MV-4-11 (cell line): ENCODE results near the gene GP9.
"Not testable (repeated sequence)": the region's sequence is repeated elsewhere in the genome, so short reads cannot be mapped to it uniquely, and the experiment has no call there.

Source experiments
- DNase-seq: peaks from one replicate; lab custom pipeline; 2025; lab: John Stamatoyannopoulos, UW

The GP9 gene

DNA sequence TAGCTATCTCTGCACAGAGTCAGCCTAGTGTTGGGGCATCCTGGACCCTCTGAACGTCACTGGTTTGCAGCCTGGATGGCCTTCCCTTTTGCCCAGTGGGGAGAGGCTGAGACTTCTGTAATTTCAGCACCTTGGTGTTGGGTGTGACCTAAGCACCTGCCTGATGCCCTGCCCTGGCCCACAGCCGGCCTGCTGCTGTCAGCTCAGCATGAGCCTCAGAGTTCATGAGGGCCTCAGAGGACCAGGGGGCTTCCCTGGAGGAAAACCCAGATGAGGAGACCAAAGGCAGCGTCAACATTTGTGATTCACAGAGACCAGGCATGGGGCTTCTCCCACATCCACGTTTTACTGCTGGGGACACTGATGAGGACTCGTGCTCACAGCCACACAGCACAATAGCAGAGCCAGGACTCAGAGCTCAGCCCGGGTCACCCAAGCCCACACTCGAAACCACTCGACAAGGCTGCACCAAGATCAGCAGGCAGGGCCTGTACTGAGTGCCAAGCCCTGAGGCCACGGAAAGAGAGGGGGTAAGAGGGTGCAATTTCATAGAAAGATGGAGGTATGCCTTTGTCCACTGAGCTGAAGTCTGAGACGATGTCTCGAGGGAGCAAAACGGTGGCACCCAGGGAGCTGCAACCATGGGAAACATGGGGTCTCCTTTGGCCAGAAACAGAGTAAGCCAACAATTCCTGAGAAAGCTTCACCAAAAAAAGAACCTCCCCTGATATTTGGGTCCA, 9.9 kb upstream of the GP9 start:
- no peak for DNase-seq

DNA sequence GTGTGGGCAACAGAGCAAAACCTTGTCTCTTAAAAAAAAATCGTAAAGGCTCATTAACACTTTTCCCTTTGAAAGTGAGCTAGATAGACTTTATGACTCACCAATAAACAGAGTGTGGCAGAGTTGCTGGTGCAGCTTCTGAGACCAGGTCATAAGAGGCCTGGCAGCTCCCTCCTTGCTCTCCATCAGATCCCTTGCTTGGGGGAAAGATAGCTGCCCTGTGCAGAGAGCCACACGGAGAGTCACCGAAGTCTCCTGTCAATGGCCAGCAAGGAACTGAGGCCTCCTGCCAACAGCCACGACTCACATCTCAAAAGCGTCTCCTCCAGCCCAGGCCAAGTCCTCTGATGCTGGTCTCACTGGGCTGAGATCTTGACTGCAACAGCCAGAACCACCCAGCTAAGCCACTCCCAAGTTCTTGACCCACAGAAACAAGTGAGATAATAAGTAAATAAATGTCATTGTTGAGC, 8.7 kb upstream of the GP9 start:
- no peak for DNase-seq

DNA sequence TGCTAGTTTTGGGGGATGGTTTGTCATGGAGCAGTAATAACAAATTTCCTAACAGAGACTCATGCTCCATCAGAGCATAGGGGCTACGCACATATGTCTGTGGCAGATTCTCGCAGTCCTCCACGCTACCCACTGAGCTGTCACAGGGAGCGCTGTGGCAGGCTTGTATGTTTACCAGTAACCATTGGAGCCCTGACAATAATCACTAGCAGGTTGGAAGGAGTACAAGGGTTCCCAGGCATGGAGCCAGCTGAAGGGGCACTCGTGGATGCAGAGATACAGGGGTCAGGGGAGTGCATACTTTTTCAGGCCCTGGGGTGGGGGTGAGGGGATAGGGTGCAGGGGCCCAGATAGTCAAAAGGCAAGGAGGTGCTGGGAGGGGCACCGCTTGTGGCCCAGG, 7.9 kb upstream of the GP9 start:
- DNase-seq, result no peak

- no peak for DNase-seq
Observed at GRCh38 chr3:129054605-129055104, 5.9 kb upstream of the GP9 start.

DNA sequence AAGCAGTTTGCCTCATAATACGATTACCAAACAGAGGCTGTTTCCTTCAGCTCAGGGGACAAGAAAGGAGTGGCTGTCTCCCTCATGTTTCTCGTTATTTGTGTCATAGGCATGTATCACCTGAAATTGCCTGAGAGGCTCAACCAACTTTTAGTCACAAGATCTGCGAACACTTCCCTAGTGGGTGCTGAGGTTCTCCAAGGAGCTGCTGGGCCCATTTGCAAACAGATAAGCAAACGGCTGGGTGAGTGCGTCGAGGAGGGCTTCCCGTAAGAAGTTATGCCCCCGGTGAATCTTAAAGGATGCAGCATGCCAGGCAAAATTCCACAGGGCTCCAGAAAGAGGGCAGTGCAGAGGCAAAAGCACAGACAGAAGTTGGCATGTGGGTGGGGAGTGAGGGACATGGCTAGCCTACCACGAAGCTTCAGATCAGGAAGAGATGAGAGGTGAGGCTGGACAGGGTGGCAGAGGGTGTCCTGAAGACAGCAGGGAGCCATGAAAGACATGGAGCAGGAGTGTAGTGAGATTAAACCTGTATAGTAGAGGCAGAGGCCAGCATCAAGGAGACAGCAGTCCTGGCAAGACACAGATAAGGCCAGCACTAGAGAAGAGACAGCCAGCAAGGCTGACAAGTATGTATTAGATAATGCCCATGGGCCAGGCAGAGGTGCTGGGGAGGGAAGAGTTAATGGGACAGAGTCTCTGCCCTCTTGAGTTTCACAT, 4.0 kb upstream of the GP9 start:
- no peak for DNase-seq

DNA sequence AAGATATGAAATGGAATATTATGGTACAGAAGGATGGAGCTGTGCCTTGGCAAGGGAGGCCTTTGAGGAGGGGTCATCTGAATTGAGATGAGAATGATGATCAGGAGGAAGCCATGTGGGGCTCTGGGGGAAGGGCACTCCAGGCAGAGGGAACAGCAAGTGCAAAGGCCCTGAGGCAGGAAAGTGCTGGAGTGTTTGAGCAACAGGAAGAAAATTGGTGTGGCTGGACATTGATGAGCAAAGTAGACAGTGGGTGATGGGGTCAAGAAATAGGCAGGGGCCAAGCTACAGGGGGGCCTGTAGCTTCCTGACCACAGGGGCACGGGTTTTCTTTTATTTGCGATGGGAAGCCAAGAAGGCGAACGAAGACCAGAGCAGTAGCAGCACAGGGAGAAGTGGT, 3.3 kb upstream of the GP9 start:
- no peak for DNase-seq

- DNase-seq, result no peak
Observed at GRCh38 chr3:129058441-129059200, 2.0 kb upstream of the GP9 start.

DNA sequence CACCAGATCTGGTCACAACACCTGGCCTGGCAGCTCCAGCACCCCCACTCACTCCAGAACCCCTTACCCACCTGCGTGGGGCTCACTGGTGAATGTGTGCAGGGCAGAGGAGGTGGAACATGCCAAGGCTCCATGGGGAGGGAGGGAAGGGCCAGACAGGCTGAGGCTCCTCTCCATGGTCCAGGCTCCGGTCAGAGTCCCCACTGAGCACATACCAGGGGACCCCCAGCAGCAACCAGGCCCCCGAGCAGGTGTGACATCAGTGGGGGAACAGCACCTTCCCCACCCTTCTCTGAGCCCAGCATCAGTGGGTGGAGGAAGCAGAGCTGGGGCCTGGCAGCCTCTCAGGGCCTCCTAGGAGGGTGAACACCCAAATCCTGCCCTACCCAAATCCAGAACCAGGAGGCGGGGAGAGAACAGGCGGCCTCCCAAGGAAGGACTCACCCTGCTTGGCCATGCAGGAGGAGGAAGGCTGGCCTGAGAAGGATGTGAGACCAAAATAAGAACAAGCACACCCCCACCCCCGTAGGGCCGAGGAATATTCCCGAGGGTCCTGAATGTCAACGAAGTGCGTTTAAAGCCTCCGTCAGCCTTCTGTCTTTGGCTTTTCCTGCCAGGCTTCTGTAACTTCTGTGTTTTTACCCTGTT, 1.1 kb upstream of the GP9 start:
- no peak for DNase-seq

DNA sequence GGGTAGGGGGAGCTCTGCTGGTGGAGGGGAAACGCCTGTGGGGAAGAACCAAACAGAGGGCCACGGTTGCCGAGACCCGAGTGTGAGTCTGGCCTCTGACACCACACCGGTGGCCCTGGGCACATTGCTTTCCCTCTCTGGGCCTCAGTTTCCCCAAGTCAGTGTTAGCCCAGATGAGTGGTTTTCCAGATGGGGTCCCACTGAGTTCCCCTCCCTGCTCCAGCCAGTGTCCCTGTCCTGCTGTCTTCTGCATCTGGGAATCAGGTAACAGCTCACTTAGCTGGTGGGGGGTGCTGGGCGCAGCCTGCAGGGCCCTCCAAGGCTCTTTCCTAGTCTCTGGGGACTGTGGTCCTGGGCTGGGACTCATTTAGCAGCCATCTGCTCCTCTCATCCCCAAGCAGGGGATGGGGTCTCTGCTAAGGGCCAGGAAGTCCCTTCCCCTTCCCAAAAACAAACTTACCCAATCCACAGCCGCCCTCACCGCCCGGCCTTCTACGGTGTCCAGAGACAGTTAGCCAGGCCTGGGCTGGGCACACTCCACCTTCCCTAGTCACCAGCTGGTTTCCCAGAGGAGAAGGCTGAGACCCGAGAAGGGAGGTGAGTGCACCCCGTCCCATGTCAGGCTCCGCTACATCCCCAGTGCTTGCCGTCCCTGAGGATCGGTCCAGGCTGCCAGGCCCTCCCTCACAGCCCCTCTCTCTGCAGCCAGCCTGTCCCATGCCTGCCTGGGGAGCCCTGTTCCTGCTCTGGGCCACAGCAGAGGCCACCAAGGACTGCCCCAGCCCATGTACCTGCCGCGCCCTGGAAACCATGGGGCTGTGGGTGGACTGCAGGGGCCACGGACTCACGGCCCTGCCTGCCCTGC, 676 bp downstream of the GP9 start:
- DNase-seq, result no peak

DNA sequence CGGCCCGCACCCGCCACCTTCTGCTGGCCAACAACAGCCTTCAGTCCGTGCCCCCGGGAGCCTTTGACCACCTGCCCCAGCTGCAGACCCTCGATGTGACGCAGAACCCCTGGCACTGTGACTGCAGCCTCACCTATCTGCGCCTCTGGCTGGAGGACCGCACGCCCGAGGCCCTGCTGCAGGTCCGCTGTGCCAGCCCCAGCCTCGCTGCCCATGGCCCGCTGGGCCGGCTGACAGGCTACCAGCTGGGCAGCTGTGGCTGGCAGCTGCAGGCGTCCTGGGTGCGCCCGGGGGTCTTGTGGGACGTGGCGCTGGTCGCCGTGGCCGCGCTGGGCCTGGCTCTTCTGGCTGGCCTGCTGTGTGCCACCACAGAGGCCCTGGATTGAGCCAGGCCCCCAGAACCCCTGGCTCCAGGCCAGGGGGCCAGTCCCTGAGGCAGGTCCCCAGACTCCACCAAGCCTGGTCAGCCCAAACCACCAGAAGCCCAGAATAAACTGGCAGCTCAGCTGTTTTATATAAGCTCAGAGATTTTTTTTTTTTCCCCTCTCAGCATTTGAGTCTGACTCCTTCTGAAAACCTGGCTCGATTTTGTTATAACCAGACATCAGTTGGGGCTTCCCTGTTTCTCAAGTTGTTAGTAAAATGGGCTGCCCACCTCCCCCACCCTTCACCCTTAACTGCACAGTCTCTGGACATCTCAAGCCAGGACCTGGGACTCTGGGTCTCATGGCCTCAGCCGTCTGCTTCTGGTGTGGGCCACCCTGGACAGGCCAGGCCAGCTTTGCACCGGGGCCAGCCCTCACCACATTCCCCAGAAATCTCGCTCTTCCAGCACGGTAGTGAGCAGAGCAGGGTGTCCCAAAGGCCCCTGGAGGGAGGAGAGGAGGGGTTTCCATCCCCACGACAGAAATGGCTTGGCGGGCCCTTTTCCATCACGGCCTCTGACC, 1.6 kb downstream of the GP9 start:
- DNase-seq, result no peak

- DNase-seq, result no peak
Observed at GRCh38 chr3:129063091-129063640, 2.6 kb downstream of the GP9 start.

DNA sequence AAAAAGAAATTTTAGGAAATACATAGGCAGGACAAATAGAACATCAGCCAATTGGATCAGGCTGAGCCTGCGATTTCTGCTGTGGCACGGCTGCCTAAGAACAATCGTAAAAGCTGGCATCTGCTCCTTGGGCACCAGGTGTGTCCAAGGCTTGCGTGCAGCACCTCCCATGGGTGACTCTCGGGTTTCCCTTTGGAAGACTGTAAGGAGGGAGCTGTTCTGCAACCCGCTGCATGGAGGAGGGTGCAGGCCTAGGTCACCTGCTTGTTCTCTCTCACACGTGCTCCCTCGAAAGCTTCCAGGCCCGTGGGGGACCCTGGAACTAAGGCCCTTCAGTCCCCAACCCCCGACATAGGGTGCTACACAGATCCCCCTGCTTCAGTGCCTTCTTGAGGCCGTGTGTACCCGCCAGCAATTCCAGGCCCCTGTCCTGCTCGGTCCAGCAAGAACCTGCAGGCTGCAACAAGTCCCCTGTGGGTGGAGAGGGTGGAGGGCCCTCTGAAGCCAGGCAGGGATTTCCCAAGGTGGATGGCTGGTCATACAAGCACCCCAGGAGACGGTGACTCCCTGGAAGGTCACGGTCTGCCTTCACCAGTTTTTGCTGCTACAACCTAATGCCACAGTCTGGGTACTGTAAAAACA, 3.4 kb downstream of the GP9 start:
- no peak for DNase-seq

GRCh38 chr3:129065016-129065719, 4.6 kb downstream of the GP9 start:
- no peak for DNase-seq

GRCh38 chr3:129065720-129066073, 5.1 kb downstream of the GP9 start:
- DNase-seq, result no peak

DNA sequence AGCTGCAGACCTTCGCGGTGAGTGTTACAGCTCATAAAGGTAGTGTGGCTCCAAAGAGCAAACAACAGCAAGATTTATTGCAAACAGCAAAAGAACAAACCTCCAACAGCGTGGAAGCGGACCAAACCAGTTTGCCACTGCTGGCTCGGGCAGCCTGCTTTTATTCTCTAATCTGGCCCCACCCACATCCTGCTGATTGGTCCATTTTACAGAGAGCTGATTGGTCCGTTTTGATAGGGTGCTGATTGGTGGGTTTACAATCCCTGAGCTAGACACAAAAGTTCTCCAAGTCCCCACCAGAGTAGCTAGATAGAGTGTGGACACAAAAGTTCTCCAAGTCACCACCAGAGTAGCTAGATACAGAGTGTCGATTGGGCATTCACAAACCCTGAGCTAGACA, 7.1 kb downstream of the GP9 start:
- DNase-seq, result not testable (repeated sequence)

GRCh38 chr3:129068291-129068886, 7.8 kb downstream of the GP9 start:
- no peak for DNase-seq

DNA sequence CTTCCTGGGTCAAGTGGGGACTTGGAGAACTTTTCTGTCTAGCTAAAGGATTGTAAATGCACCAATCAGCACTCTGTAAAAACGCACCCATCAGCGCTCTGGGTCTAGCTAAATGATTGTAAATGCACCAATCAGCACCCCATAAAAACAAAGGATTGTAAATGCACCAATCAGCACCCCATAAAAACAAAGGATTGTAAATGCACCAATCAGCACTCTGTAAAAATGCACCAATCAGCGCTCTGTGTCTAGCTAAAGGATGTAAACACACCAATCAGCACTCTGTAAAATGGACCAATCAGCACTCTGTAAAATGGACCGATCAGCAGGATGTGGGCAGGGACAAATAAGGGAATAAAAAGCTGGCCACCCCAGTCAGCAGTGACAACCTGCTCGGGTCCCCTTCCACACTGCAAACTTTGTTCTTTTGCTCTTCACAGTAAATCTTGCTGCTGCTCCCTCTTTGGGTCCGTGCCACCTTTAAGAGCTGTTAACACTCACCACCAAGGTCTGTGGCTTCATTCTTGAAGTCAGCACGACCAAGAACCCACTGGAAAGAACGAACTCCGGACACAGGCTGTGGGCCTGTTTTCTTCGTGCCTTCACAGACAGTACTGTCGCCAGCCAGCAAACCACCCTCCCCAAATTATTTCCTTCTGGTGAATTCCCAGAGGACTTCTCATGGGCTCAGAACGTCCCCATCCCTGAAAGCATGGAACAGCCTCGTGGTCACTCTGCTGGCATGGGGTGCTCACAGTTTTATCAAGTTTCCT, 8.9 kb downstream of the GP9 start:
- DNase-seq, result not testable (repeated sequence)
